IPS-11a (cell line): ENCODE results near the gene B4GALT1.
"Not testable (repeated sequence)": the region's sequence is repeated elsewhere in the genome, so short reads cannot be mapped to it uniquely, and the experiment has no call there.

Experiments
- H3K4me3 ChIP-seq: one replicate; pipeline ENCODE4 v1.5.1; 2013; ENCODE audit warnings: low read depth, low read length, control low read depth

The B4GALT1 gene

DNA sequence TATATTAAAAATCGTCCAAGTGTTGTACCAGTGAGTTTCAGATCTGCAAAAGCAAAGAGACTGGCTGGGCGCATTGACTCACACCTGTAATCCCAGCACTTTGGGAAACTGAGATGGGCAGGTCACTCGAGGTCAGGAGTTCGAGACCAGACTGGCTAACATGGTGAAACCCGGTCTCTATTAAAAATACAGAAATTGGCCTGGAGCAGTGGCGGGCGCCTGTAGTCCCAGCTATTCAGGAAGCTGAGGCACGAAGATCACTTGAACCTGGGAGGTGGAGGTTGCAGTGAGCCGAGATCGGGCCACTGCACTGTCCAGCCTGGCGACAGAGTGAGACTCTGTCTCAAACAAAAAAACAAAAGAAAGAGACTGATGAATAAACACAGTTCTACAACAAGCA, 18.3 kb upstream of the B4GALT1 start:
- H3K4me3 ChIP-seq, result no peak overlapping the region

DNA sequence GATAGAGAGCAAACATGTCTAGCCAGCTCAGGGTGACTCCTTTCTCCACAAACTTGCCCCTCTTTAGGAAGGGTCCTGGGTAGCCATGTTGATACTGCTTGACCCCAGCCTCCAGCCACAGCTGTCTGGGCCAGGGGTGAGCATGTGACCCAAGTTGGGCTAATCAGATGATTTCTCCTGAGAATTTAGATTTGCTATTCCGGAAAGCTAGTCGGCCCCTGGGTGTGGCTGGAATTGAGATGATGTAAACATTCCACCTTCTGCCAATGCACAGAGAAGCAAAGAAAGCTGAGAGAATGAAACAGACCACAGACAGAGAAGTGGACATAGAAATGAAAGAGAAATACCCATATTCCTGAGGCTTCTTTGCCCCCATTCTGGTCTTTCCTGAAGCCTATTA, 17.8 kb upstream of the B4GALT1 start:
- no peak overlapping the region for H3K4me3 ChIP-seq

- no peak overlapping the region for H3K4me3 ChIP-seq
Measured at GRCh38 chr9:33182519-33182918, 15.4 kb upstream of the B4GALT1 start.

- no peak overlapping the region for H3K4me3 ChIP-seq
Measured at GRCh38 chr9:33180526-33181184, 13.5 kb upstream of the B4GALT1 start.

DNA sequence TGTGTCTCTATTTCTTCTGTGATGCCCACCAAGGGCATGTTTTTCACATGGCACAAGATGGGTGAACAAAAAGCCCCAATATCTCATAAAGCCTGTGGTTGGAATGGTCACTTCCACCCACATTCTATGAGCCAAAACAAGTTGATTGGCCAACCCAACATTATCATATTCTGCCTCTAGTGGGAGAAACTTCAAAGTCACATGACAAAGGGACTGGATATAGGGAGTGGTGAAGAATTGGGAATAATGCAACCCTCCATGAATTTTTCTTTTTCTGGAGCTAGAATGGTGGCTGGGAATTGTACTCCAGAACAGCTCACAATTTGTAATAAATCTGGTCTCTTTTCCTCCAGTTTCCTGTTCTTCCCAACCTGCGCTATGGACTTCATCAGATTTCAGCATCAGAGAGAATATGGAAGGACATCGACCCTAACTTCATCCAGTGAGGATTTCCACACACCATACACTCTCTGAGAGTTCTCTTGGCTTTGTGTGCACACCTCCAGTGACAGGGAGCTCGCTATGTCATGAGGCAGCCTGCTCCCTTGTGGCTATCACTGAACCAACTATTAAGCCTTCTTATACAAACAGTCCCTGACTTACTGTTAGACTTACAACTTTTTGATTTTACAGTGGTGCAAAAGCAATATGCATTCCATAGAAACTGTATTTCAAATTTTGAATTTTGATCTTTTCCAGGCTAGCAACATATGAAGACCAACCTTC, 12.0 kb upstream of the B4GALT1 start:
- no peak overlapping the region for H3K4me3 ChIP-seq

DNA sequence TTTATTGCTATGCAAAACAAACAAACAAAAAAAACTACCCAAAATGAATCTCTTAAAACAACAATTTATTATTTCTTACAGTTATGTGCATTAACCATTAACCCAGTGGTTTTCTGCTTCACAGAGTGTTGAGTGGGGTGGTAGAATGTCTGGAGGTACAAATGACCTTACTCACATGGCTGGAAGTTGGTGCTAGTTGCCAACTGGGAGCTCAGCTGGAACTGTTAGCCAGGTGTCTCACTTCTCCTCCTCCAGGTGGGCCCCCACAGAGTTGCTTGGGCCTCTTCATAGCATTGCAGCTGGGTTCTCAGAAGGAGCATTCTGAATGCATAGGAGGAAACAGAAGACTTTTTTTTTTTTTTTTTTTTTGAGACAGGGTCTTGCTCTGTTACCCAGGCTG, 10.5 kb upstream of the B4GALT1 start:
- no peak overlapping the region for H3K4me3 ChIP-seq

- no peak overlapping the region for H3K4me3 ChIP-seq
Measured at GRCh38 chr9:33177086-33177485, 9.9 kb upstream of the B4GALT1 start.

DNA sequence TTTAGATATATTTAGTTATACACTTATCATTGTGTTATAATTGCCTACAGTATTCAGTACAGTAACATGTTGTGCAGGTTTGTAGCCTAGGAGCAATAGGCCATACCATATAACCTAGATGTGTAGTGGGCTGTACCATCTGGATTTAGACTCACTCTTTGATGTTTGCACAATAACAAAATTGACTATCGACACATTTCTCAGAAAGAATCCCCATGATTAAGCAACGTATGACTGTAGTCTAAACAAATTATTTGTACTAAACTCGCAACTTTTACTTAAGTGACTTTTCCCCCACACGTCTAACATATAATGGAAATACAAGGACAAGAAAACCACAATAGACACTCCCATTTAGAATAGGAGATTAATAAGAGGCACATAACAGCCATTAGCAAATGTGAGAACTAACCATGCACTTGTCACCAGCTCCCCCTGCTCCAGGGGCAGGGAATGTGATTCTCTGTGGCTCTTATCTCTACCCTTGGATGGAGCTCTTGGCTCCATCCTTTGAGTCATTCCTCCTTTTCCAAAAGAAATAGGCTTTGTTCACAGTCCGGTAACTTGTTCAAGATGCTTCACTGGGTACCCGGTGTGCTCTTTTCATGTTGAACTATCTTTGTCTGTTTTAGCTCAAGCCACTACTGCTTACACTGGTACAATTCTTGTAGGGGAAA, 8.7 kb upstream of the B4GALT1 start:
- no peak overlapping the region for H3K4me3 ChIP-seq

GRCh38 chr9:33172256-33173238, 5.4 kb upstream of the B4GALT1 start:
- no peak overlapping the region for H3K4me3 ChIP-seq

DNA sequence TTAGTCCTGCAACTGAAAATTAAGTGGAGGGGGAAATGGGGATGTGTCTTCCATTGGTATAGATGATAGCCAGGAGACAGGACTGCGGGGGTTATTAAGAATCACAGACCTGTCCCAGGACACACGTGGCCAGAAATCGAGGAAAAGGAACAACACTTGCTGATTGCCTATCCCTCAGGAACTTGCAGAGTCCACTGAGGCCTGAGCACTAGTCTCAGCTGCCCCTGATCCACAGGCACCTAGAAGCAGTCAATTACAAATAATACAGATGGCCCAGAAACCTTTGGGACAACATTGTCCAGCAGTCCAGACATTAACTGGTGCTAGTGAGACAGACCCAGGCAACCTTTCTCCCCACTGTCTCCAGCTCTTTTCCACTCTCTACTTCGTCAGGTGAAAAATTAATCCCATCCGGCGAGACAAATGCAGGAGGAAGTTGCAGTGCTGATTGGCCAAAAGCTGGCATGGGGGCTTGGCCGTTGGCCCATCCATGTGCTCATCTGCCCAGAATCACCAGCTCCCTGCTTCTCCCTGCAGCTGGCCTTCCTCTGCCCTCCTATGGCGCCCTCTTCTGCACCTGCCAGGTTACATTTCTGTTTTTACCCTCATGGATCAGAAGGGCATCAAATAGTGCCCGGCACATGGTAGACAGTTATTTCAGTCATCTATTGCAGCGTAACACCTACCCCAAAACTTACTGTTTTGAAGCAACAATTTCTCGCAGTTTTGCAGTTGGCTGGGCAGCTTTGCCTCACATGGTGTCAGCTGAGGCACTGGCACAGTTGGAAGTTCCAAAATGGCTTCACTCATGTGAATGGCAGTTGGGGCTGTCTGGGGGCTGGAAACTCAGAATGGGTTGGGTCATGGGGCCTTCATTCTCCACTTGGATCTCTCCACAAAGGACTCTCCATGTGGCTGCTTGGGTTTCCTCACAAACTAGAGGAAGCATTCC, 3.6 kb upstream of the B4GALT1 start:
- no peak overlapping the region for H3K4me3 ChIP-seq

GRCh38 chr9:33168941-33169544, 1.9 kb upstream of the B4GALT1 start:
- H3K4me3 ChIP-seq, result no peak overlapping the region

DNA sequence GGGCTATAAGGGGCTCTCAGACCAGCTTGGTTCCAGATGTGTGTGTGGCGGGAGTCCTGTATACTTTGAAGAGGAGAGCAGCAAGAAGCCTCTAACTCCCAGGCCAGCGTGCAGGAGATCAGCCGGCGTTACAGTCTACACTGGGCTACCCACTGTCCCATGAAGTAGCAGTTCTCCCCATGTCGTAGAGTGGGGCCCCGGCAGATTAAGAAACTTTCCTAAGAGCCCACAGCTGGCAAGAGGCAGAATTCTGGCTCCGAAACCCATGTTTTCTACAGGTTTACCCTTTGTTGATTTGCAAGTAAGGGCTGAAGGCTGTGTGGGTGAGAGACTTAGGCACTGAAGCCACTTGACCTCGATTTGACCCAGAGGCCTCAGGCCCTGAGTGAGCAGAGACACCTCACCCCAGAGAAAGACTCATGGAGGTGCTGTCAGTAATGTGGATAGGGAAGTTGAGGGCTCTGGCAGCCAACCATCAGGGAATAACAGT, 881 bp upstream of the B4GALT1 start:
- peak overlapping the region; percentile 43 for H3K4me3 ChIP-seq

GRCh38 chr9:33166231-33167083, 679 bp downstream of the B4GALT1 start:
- peak overlapping the region; percentile 55 for H3K4me3 ChIP-seq

- peak overlapping the region; percentile 55 for H3K4me3 ChIP-seq
Measured at GRCh38 chr9:33165263-33166151, 1.6 kb downstream of the B4GALT1 start.

DNA sequence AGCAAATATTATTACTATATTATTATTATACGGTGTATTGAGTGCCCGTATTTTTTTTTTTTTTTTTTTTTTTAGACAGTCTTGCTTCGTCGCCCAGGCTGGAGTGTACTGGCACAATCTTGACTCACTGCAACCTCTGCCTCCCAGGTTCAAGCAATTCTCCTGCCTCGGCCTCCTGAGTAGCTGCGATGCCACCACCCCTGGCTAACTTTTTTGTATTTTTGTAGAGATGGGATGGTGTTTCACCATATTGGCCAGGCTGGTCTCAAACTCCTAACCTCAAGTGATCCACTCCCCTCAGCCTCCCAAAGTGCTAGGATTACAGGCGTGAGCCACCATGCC, 2.2 kb downstream of the B4GALT1 start:
- not testable (repeated sequence) for H3K4me3 ChIP-seq

GRCh38 chr9:33164138-33164809, 2.9 kb downstream of the B4GALT1 start:
- no peak overlapping the region for H3K4me3 ChIP-seq
